ENCODE measurements around the gene KLK12.

Gene KLK12, protein sequence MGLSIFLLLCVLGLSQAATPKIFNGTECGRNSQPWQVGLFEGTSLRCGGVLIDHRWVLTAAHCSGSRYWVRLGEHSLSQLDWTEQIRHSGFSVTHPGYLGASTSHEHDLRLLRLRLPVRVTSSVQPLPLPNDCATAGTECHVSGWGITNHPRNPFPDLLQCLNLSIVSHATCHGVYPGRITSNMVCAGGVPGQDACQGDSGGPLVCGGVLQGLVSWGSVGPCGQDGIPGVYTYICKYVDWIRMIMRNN

DNA sequence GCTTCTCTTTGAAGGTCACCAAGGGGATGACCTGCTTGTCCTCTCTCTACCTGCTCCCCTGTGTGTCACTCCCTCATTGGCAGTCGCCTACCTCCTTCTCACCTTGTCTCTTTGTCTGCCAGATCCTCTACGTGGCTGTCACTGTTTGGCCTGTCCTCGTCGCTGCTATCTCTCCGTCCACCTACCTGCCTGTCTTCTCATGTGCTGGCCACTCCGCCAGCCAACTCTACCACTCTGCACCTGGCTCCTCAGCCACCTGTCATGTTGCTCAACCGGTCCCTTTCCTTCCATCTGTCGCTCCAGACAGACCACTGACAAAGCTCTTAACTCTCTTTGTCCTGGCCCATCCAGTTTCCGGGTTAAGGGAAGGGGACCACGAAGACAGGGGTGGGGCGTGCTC, at the start of gene KLK12:
Gene KLK12, minus strand, starts transcription at position 299 of the 400 bp plus-strand sequence. CDS start 381 bp downstream, outside the sequence.
- DNase-seq: no peak

DNA sequence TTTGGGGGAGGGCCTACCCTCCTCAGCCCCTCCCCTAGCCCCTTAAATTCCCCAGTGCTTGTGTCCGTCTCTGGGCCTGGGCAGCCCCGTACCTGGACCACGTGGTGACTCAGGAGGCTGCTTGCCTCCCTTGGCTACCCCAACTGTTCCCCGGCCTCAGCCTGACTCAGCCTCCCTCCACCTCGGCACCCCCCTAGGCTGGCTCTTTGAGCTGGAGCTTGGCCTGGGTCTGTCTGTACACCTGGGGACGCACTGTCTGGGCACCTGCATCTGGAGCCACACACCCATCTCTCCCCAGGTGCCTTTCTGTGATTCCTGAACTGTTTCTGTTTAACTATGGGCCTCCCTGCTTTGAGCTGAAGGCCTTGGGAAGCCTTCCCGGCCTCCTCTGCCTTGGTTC, 49.7 kb upstream of the KLK12 start:
- no peak for DNase-seq

DNA sequence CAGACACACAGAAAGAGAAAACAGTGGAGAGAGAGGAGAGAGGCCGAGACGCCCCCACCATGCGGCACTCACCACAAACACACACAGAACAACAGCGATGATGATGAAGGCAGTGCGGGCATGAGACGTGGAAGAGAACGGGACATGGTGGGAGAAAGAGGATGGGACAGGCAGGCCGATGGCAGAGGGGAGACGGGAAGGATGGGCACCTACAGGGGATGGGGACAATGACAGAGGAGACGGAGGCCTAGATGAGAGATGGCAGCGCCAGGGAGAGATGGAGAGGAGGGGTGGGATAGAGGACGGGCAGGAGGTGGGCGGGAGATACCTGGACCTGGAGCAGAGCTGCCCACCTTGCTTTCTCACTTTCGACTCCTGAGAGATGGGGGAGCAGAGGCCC, 49.0 kb upstream of the KLK12 start:
- DNase-seq: no peak

DNA sequence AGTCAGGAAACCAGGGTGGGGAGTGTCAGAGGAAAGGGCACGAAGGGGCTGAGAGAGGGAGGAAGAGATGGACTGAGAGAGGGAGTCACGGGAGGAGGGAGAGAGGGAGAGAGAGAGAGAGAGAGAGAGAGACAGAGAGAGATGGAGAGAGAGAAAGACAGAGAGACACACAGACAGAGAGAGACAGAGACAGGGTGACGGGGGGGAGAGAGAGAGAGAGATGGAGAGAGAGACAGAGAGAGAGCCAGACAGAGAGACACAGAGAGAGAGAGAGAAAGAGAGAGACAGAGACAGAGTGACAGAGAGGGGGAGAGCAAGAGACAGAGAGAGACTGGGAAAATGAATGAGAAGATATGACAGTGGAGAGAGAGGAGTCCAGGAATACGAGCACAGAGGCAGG, 48.4 kb upstream of the KLK12 start:
- DNase-seq: no peak

DNA sequence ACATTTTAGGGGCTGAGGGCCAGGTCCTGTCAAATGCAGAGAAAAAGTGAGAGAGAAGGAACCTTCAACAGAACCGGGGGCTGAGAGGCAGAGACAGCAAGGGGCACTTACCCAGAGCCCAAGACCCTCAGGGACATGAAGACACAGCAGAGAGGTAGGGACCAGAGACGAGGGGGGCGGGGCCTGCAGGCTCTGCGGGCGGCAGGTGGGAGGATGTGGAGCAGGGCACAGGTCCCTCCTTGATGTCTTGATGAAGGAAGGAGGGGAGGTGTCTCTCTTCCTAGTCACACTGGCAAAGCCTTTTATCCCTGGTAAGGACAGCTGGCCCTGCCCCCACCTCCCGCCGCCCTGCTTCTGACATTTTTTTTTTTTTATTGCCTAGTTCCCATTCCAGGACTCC, 47.8 kb upstream of the KLK12 start, which contains the start of gene KLK14:
Gene KLK14, minus strand, starts transcription at position 277 of the 400 bp plus-strand sequence. Its CDS starts 273 bp downstream, at position 4.
- DNase-seq: no peak

DNA sequence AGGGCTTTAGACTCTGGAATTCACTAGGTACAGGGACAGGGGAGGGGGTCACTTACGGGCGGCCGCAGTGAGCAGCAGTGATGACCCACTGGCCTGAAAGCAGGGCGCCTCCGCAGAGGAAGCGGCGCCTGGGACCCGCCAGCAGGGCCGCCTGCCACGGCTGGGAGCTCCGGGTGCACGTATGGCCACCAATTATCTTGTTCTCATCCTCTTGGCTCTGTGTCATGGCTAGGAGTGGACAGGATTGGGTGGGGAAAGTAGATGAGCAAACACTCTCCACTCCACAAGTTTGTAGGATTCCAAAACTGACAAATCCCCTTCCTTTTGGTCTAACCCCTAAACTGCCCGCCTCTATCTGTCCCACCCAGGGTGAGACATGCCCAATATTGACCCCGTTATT, 46.7 kb upstream of the KLK12 start:
- no peak for DNase-seq

DNA sequence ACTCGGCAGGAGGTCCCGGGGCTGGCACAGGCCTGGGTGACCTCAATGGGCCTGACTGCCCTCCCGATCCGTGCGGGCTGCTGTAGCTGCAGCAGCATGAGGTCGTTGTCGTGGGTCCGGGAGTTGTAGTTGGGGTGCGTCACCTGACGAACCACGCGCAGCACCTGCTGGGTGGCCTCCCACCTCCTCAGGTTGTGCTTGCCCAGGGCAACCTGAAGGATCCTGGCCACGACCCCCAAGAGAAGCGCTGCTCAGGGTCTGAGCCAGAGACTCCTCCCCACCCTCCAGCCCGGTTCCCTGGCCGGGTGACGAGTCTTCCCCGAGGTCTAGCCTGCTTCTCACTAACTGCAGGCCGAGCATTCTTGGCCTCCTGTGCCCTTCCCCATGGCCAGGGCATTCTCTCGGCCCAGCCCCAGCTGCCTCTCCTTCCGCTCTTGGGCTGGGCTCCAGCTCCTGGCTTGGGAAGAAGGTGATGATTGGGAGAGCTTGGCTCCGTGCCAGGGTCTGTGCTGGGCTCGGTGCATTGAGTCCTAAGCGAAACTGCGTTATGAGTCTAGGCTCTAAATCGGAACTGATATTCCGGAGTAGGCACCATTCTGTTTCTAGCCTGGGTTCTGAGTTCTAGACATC, 44.8 kb upstream of the KLK12 start:
- peak in 2 of 51 donors; percentile 2 to 5 for DNase-seq

DNA sequence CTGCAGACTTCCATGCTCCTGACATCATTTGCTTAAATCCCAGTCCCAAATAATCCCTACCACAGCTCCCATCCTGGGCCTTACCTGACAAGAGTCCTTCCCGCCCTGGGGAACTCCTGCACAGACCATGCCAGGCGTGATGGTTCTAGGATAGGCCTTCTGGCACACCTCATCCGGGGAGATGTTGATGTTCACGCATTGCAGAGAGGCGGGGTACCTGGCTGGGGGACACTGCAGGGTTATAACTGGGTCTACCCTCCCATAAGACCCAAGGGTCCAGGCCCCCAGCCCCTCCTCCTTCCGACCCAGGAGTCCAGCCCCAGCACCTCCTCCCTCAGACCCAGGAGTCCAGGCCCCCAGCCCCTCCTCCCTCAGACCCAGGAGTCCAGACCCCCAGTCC, 43.9 kb upstream of the KLK12 start:
- no peak for DNase-seq

DNA sequence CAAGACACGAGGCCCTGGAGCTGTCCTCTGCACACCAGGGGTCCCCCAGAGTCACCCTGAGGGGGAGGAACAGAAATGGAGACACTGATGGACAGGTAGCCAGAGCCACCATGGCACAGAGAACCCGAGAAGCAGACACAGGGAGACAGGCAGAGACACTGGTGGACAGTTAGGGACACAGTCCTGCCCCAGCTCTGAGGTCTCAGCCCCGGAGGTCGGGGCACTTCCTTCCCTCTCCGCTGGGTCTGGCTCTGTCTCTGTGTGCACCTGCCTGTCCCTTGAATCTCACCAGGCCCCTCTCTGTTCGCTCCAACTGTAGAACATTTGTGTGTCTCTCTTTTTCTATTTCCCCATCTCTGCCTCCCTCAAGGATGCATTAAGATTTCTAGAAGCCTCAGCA, 43.3 kb upstream of the KLK12 start:
- no peak for DNase-seq

DNA sequence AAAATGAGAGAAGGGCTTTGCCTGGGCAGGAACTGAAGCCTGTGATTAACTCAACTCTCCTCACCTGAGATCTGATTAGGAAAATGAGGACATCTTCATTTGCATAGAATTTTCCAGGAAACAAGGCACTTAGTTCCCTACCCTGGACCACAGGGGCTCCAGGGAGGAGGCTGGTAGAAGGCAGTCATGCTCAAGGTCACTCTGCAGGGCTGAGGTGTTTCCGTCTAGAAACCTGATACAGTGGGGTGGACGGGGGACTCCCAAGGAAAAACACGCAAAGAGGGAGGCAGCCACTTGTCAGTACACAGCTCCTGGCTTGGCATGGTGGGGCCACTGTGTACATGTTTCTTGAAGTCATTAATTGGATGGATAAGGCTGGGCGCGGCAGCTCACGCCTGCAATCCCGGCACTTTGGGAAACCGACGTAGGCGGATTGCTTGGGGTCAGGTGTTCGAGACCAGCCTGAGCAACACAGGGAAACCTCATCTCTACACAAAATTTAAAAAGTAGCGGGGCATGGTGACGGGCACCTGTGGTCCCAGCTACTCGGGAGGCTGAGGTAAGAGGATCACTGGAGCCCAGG, 41.9 kb upstream of the KLK12 start:
- DNase-seq: no peak

DNA sequence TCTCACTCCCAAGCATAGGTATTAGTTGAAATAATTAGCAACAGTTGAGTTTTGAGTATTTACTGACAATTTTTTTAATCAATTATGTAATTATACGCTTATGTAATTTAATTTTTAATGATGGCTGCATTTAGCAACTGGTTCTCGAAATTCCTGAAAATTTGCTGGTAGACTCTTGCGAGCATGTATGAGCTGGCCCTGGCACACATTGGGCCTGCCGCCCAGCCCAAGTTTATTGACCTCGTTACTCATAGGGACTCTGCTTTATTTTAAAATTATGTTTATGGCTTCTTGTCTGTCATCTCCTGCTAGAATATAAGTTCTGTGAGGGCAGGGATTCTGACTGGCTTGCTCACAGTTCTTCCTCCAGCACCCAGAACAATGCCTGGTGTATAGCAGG, 41.2 kb upstream of the KLK12 start:
- DNase-seq: no peak

DNA sequence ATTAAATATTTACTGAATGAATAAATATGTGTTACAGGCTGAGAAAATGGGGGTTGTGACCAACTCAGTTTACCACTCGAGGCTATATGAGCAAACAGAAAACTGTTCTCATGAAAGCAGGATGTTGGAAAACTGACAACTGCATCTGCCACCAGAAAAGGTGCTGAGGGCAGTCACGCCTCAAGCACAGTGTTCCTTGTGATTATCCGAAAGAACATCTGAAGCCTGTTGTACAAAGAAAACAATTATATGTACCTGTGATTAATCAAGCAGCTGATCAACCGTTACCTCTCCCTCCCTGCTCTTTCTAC, 36.2 kb upstream of the KLK12 start:
- DNase-seq: no peak

DNA sequence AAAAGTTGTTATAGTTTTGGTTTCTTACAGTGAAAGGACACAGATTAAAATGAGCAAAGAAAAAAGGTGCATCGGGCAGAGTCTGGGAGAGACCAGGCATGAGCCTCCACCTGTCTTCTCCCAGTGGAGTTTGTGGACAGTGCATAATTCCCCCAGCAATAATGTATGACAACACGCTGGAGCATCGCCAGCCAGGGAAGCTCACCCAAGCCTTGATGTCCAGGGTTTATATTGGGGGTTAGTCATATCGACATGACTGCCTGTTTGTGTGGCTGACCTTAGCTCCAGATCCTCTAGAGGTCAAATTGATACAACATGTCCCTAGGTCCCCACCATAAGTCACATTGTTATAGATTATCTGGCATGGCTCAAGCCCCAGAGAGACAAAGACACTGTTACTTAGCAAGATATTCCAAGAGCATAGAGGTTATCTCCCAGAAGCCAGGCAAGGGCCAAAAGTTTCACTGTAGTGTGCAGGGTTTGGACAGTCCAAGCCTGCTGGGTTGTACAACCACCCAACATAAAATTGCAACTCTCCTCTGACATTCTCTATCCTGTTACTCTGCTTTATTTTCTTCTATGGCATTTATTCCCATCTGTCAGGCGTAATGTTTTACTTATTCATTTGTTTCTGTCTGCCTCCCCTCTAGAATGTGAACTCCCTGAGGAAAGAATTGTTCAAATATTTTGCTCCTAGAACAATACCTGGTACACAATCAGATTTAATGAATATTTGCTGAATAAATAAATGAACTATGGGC, 35.7 kb upstream of the KLK12 start:
- no peak for DNase-seq

DNA sequence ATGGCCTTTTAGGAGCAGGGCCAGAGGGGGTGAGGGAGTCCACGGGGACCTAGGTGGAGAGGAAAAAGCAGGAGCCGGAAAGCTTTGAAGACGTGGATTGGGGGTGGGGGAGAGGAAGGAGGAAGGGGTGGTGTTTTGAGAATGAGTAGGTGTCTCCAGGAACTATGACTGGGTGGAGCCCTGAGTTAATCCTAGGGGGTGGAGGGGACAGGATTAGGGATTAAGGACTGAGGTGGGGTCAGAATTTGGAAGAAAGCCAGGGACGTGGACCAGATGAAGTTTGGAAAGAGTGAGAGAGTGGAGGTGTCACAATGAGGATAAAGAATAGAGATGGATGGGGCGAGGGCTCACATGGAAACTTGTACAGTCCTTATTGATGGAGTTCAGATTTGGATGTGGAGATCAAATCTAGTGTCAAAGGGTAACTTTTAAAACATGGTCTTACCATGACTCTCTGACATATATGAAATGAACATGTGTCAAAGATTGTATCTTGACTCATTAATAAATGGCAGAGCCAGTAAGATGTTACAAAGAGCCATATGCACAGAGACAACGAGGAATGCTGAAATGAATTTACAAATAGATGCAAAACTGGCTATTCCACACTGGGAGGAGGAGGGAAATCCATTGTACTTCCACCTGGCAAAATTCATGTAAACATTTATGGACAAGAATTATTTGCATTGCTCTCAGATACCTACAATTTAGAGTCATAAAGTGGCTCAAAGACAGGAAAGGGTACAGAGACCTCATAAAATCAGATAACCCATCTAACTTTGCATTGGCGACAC, 31.8 kb upstream of the KLK12 start:
- DNase-seq: no peak

DNA sequence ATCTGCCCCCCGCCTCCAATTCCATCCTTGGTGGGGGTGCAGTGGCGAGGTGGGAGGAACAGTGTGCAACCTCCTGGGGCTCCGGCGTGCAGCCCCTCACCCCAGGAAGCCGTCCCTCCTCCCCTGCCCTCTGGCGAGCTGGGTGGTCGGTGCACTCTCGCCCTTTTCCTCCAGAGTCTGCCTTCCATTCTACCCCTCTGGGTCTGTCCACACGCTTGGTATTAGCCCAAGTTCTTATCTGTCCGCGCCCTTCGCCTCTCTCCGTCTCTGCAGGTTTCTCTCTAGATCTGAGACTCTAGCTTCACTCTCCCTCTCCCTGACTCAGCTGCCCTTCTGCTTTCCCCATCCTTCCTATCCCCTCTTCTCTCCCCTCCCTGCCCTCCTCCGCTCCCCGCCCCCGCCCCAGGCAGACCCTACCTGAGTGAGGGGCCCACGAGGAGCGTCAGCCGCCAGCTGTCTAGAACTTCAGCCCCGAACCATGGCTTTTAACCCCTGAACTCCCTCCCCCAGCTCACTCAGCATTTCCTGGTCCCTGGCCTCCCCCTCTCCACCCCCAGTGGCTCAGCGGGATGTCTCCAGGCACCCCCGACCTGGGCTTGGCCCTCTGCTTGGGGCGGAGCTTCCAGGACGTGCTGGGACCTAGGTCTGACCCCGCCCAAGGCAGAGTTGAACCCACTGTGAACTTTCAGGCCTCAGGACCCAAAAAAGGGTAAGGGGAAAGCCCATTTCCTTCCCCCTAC, 30.6 kb upstream of the KLK12 start:
- no peak for DNase-seq

DNA sequence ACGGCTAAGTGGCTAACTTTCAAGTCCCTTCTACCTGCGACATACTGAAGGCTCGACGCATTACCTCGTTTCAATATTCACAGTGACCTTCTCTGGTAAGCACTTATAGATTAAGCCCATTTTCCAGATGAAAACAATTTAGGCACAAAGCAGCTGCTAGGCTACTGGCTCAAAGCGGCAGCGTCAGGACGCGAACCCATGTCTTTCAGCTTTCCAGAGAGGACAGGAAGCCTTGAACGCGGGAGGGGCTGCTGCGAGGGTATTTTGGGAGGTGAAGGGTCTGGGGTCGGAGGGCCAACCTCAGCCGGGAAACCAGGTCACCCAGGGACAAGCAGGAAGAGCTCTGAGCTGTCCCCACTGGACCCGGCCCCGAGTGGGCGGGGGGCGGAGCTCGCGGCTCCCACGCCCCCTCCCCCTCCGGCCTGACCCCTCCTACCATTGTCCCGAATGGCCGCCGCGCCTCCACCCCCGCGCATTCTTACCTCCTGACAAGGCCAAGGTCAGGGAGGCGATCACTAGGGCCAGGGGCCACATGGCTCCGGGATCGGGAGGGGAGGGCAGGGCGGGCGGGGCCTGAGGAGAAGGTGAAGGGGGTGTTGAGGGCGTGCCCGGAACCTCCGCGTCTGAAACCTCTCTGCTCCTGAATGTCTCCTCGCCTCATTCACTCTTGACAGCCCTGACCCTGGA, 29.9 kb upstream of the KLK12 start, which contains the start of gene KLK13:
Gene KLK13, minus strand, starts transcription at position 559 of the 687 bp plus-strand sequence. Its CDS starts 25 bp downstream, at position 534.
- DNase-seq: no peak

DNA sequence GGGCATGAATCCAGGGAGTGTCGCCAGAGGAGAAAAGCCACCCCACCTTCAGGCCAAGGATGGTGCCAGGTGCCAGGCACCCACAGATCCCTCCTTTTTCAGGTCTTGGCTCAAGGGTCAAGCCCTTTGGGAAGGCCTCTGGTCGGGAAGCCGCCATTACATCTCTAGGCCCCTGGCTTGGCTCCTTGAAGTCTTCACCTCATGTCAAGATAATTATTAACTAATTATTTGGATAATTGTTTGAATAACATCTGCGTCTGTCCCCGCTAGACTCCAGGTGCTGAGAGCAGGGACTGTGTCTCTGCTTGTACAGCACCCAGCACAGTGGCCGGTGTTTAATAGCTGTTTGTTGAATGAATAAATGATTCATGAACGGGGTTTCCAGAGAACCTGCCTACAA, 28.9 kb upstream of the KLK12 start:
- no peak for DNase-seq

DNA sequence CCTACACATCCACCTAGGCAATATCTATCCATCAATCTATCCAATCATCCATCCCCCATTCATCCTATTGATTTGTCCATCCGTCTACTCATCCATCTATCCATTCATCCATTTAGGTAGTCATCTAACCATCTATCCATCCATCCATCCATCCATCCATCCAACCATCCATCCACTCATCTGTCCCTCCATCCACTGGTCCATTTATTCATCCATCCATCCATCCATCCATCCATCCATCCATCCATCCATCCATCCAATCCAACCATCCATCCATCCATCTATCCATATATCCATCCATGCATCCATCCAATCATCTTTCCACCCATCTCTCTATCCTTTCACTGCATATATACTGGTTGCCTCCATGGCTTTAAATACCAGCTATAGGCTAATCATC, 26.2 kb upstream of the KLK12 start:
- no peak for DNase-seq

DNA sequence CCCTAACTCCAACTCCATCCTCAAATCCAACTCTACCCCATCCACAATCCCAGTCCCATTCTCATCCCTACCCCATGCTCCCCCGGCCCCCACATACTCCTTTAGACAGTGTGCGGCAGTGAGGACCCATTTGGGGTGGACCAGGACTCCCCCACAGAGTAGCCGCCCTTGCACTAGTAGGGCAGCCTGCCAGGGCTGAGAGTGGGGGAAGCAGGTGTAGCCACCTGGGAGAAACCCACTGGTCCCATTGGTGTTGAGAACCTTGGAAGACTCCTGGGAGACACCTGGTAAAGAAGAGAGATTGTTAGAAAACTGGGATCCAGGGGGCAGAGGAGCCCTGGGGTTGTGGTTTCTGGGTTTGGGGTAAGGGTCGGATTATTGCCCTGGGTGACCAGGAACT, 25.5 kb upstream of the KLK12 start:
- DNase-seq: no peak

DNA sequence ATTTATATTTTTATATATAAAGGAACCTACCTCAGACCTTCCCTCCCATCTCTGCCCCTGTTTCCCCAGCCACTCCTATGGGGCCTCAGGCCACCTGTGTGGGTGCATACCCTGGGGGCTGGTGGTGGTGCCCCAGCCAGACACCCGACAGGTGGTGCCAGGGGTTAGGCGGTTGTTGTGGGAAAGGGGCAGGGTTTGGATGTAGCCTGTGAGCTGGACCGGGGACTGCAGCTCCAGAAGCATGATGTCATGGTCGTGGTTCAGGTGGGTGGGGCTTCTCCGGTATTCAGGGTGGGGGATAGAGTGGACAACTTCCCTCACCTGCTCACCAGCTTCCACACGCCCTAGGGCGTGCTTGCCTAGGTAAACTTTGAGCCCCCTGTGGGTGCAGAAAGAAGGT, 24.9 kb upstream of the KLK12 start:
- no peak for DNase-seq

Data from hypothalamus (tissue), 51 donors.